Endothelial cell of umbilical vein (primary cell): ENCODE measurements around the gene KLC3. TPM values are rescaled to one million over a fixed set of nuclear protein-coding genes. Genes with fewer than 3 reads are reported as not detected.
"Not testable (repeated sequence)": the region's sequence is repeated elsewhere in the genome, so short reads cannot be mapped to it uniquely, and the experiment has no call there.

Experiments used
- BruUV-seq: library from RNA; stranded (reverse); fragments of 400-500 nt; replicated peaks from 2 replicates; lab custom pipeline; 2021; lab: Mats Ljungman, UMichigan
- CTCF ChIA-PET: fragments of 300-600, 350-600 bp; sonication (Branson Sonifier 250); formaldehyde crosslinking; loops from one replicate; lab custom pipeline; 2021; ENCODE audit warnings: antibody characterized with exemption, inconsistent platforms; lab: Charles Lee
- POLR2A ChIA-PET: fragments of 300-600, 350-600 bp; sonication (Branson Sonifier 250); formaldehyde crosslinking; loops from one replicate; lab custom pipeline; 2021; ENCODE audit warnings: antibody characterized with exemption, inconsistent platforms; lab: Charles Lee
- DNase-seq: peaks from one replicate; pipeline ENCODE4 v3.0.0-alpha.2; 2011; ENCODE audit warnings: low read depth, low spot score
- FAIRE-seq: peaks from 2 replicates; lab custom pipeline; 2011; peaks lifted over from hg19 to GRCh38; lab: Jason Lieb, UNC
- H2AFZ ChIP-seq: 2 replicates; pipeline ENCODE4 v1.6.0; 2012; ENCODE audit warnings: low read depth, low read length, control low read depth, inconsistent platforms
- H3K27ac ChIP-seq: 2 replicates; pipeline ENCODE4 v1.5.1; 2011; ENCODE audit warnings: low read depth, mild to moderate bottlenecking, control low read depth, low read length, moderate library complexity; ENCODE audit not compliant: insufficient read depth
- H3K27me3 ChIP-seq, 2 experiments: 2 replicates each; pipeline versions ENCODE4 v1.6.0 to v1.6.1; 2011; ENCODE audit warnings: low read length in 2 of 2, mixed read lengths in 1 of 2; ENCODE audit not compliant: control insufficient read depth in 2 of 2, insufficient read depth in 2 of 2
- H3K36me3 ChIP-seq, 2 experiments: 2 replicates in 1 of 2; 3 replicates in 1 of 2; pipeline ENCODE4 v1.5.1; 2011; ENCODE audit warnings: low read length in 2 of 2, mild to moderate bottlenecking in 1 of 2, moderate library complexity in 1 of 2; ENCODE audit not compliant: control insufficient read depth in 2 of 2, insufficient read depth in 2 of 2; ENCODE audit errors: extremely low read depth in 1 of 2
- H3K4me1 ChIP-seq: 3 replicates; pipeline ENCODE4 v1.5.1; 2011; ENCODE audit warnings: mild to moderate bottlenecking, low read length; ENCODE audit not compliant: control insufficient read depth, insufficient read depth; ENCODE audit errors: extremely low read depth
- H3K4me2 ChIP-seq: 2 replicates; pipeline ENCODE4 v1.6.1; 2011; ENCODE audit warnings: low read length, control low read depth, mixed read lengths; ENCODE audit not compliant: insufficient read depth
- H3K4me3 ChIP-seq, 3 experiments: fragments of 200-600 bp in 1 of 3; sonication (generic), shearing (Covaris generic) in 1 of 3; replicated peaks in 1 of 3; 2 replicates each; pipeline ENCODE4 v1.5.1; 2011 to 2016; ENCODE audit warnings: control low read depth in 3 of 3, low read length in 3 of 3, mild to moderate bottlenecking in 2 of 3, inconsistent platforms in 1 of 3, low read depth in 1 of 3, moderate library complexity in 1 of 3; ENCODE audit not compliant: insufficient read depth in 1 of 3
- H3K79me2 ChIP-seq: 2 replicates; pipeline ENCODE4 v1.6.0; 2012; ENCODE audit warnings: low read length, inconsistent platforms; ENCODE audit not compliant: control insufficient read depth, insufficient read depth
- H3K9ac ChIP-seq: replicated peaks from 2 replicates; pipeline ENCODE3; 2011; ENCODE audit warnings: low read length, control low read depth; ENCODE audit not compliant: insufficient read depth; ENCODE audit errors: extremely low read depth
- H3K9me1 ChIP-seq: replicated peaks from 3 replicates; pipeline ENCODE4 v1.6.0; 2011; ENCODE audit warnings: mild to moderate bottlenecking, low read length; ENCODE audit not compliant: control insufficient read depth, insufficient read depth; ENCODE audit errors: extremely low read depth
- H3K9me3 ChIP-seq: replicated peaks from 2 replicates; pipeline ENCODE4 v1.5.1; 2012; ENCODE audit warnings: low read length, inconsistent platforms; ENCODE audit not compliant: control insufficient read depth, insufficient read depth
- H4K20me1 ChIP-seq: replicated peaks from 2 replicates; pipeline ENCODE3; 2011; ENCODE audit warnings: mild to moderate bottlenecking, low read length; ENCODE audit not compliant: control insufficient read depth, insufficient read depth; ENCODE audit errors: extremely low read depth
- EZH2 ChIP-seq: IDR thresholded peaks from 2 replicates; pipeline ENCODE4 v1.6.1; 2012; ENCODE audit warnings: borderline replicate concordance, low read depth, mild to moderate bottlenecking, moderate library complexity, low read length, inconsistent platforms; ENCODE audit not compliant: severe bottlenecking
- FOS ChIP-seq: IDR thresholded peaks from 2 replicates; pipeline ENCODE4 v1.6.1; 2011; ENCODE audit warnings: mild to moderate bottlenecking, low read length, moderate library complexity, borderline replicate concordance; ENCODE audit not compliant: insufficient read depth
- GATA2 ChIP-seq: IDR thresholded peaks from 2 replicates; pipeline ENCODE4 v1.7.0; 2011; ENCODE audit warnings: low read depth, mild to moderate bottlenecking, moderate library complexity, mixed read lengths, low read length; ENCODE audit not compliant: insufficient read length, insufficient read depth
- JUN ChIP-seq: IDR thresholded peaks from 2 replicates; pipeline ENCODE4 v1.6.1; 2011; ENCODE audit warnings: borderline replicate concordance, low read depth; ENCODE audit not compliant: insufficient read length, insufficient read depth
- MYC ChIP-seq: IDR thresholded peaks from one replicate; pipeline ENCODE4 v1.6.1; 2011; ENCODE audit warnings: mild to moderate bottlenecking, low read depth, low read length
- POLR2A ChIP-seq: IDR thresholded peaks from 2 replicates; pipeline ENCODE4 v1.6.1; 2012; ENCODE audit warnings: low read depth, mild to moderate bottlenecking, control low read depth, low read length
- dilution Hi-C: fragments of 300-500 bp; cut with MboI; formaldehyde crosslinking; loops from one replicate; pipeline ENCODE4 v1.15.0; 2019; ENCODE audit warnings: low sequenced_read_pairs; ENCODE audit not compliant: extremely low pct_ligation_motif_present
- intact Hi-C: fragments of 100-400 bp; cut with micrococcal nuclease; formaldehyde crosslinking; loops from one replicate; pipeline ENCODE4 v1.10.0; 2022
- polyA plus RNA-seq, 4 experiments: library from polyadenylated mRNA; depleted of rRNA in 3 of 4; stranded (reverse) in 3 of 4; unstranded in 1 of 4; fragments of >200 nt; gene quantifications; 2 replicates each; pipeline versions ENCODE4 v1.2.1 to v1.2.3, GENCODE V29; 2011 to 2012; ENCODE audit warnings: missing spikeins in 1 of 4
- total RNA-seq: library from RNA; stranded (reverse); gene quantifications from 2 replicates; pipeline ENCODE4 v1.2.3, GENCODE V29; 2021
- TF ChIP-seq, protein P1 (sequence below), 2 donors: IDR thresholded peaks; 1 replicate in 1 of 2; 2 replicates in 1 of 2; pipeline ENCODE4 v1.5.1; 2011; ENCODE audit warnings: low read length in 2 of 2, mild to moderate bottlenecking in 2 of 2, moderate library complexity in 2 of 2, control low read depth in 1 of 2, inconsistent platforms in 1 of 2, low read depth in 1 of 2; ENCODE audit not compliant: insufficient read depth in 1 of 2; ENCODE audit errors: extremely low read depth in 1 of 2
- TF ChIP-seq, protein P2 (sequence below): IDR thresholded peaks from 2 replicates; pipeline ENCODE4 v1.6.1; 2011; ENCODE audit not compliant: insufficient read depth, insufficient read length

KLC3 gene
- total and polyA plus RNA-seq, 2 donors (not counting 3 experiments of a cell fraction or from before 2014, with no cell fraction given): not detected

DNA sequence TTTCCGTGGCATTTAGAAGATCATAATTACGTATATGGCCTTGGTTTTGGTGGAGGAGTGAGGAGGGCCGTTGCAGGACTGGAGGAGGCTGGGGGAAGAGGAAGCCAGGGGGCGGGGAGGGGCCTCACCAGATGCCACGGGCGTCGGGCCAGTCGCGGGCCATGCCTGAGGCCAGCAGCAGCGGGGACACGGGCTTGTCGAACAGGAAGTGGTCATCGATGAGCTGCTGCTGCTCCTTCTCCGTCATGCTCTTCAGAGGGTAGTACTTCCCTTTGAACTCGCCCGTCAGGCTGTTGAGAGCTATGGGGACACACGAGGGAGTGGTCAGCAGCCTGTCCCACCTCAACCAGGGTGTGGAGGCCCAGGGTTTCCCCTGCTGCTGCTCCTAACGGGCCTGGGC is 28.9 kb upstream of the KLC3 start:
- ChIA-PET POLR2A (no interaction called here), CTCF (no interaction called here)
- BruUV-seq: no TSS peak
- Histone ChIP-seq H3K79me2 (no peaks in the 10 kb centered on the region), H3K36me3 (no peaks in the 10 kb centered on the region), H3K4me1 (no peaks in the 10 kb centered on the region), H3K9me1 (no peaks in the 10 kb centered on the region), H3K27me3 (peaks cover 2 to 6% of the 10 kb centered on the region in 2 experiments), H3K4me3 (no peak overlapping the region), H3K4me2 (no peak overlapping the region), H3K27ac (no peak overlapping the region), H3K9ac (no peak overlapping the region), H4K20me1 (no peaks in the 10 kb centered on the region), H2AFZ (peak overlapping the region; percentile 79), H3K9me3 (no peaks in the 10 kb centered on the region)
- TF ChIP-seq, protein P1, sequence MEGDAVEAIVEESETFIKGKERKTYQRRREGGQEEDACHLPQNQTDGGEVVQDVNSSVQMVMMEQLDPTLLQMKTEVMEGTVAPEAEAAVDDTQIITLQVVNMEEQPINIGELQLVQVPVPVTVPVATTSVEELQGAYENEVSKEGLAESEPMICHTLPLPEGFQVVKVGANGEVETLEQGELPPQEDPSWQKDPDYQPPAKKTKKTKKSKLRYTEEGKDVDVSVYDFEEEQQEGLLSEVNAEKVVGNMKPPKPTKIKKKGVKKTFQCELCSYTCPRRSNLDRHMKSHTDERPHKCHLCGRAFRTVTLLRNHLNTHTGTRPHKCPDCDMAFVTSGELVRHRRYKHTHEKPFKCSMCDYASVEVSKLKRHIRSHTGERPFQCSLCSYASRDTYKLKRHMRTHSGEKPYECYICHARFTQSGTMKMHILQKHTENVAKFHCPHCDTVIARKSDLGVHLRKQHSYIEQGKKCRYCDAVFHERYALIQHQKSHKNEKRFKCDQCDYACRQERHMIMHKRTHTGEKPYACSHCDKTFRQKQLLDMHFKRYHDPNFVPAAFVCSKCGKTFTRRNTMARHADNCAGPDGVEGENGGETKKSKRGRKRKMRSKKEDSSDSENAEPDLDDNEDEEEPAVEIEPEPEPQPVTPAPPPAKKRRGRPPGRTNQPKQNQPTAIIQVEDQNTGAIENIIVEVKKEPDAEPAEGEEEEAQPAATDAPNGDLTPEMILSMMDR (IDR thresholded peaks at IDR 0.05; ENCODE audit: extremely low read depth in 1 of 2, insufficient read depth in 1 of 2, low read depth in 1 of 2, low read length in 2 of 2): no peak
- TF ChIP-seq MYC: no peak
- no peak for TF ChIP-seq GATA2
- TF ChIP-seq EZH2: no peak
- no peak for TF ChIP-seq FOS
- TF ChIP-seq, protein P2, sequence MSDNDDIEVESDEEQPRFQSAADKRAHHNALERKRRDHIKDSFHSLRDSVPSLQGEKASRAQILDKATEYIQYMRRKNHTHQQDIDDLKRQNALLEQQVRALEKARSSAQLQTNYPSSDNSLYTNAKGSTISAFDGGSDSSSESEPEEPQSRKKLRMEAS: no peak
- TF ChIP-seq JUN: no peak
- no peak for TF ChIP-seq POLR2A
- intact Hi-C loops: no loop called here
- dilution Hi-C loops: no loop called here
- DNase-seq (no peak), FAIRE-seq (no peak)

DNA sequence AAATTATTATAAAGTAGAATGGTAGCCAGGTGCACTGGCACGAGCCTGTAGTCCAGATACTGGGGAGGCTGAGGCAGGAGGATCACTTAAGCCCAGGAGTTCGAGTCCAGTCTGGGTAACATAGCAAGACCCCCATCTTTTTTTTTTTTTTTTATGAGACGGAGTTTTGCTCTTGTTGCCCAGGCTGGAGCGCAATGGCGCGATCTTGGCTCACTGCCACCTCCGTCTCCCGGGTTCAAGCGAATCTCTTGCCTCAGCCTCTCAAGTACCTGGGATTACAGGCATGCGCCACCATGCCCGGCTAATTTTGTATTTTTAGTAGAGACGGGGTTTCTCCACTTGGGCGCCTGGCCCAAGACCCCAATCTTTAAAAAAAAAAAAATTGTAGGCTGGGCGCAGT is 28.3 kb upstream of the KLC3 start:
- dilution Hi-C loops, H3K9me1 ChIP-seq, H3K4me1 ChIP-seq, H3K27ac ChIP-seq, H4K20me1 ChIP-seq, BruUV-seq, H3K4me2 ChIP-seq, H3K9ac ChIP-seq, H3K36me3 ChIP-seq, H3K9me3 ChIP-seq, intact Hi-C loops, H2AFZ ChIP-seq, DNase-seq, H3K27me3 ChIP-seq, POLR2A ChIA-PET, FAIRE-seq, H3K4me3 ChIP-seq, CTCF ChIA-PET, H3K79me2 ChIP-seq: not testable (repeated sequence)
